K562 (cell line): ENCODE measurements around the gene PGGHG. TPM values are rescaled to one million over a fixed set of nuclear protein-coding genes. Genes with fewer than 3 reads are reported as not detected.

Source experiments
- CHCHD3 ChIP-seq: fragments of 250-450 bp; sonication (Bioruptor Pico); IDR thresholded peaks from 2 replicates; pipeline ENCODE4 v2.1.2; 2022; ENCODE audit warnings: mild to moderate bottlenecking
- ESRRB ChIP-seq: fragments of 250-450 bp; sonication (Bioruptor Pico); IDR thresholded peaks from 2 replicates; pipeline ENCODE4 v1.5.0; 2020; ENCODE audit warnings: mild to moderate bottlenecking, moderate library complexity, borderline replicate concordance
- GTF2F1 ChIP-seq: IDR thresholded peaks from 2 replicates; pipeline ENCODE4 v1.6.1; 2011; ENCODE audit warnings: low read depth, low read length, improper control_type of control experiment
- HES1 ChIP-seq: fragments of 450-650 bp; IDR thresholded peaks from 2 replicates; pipeline ENCODE4 v1.6.1; 2016; ENCODE audit warnings: low read depth, mild to moderate bottlenecking, moderate library complexity
- KDM1A ChIP-seq, 2 experiments: fragments of 450-650 bp; IDR thresholded peaks; 2 replicates each; pipeline ENCODE4 v1.6.1; 2016; ENCODE audit warnings: mild to moderate bottlenecking in 2 of 2
- MAFF ChIP-seq: IDR thresholded peaks from 2 replicates; pipeline ENCODE4 v1.6.1; 2012; ENCODE audit warnings: low read length, improper control_type of control experiment
- MLX ChIP-seq, 2 experiments: fragments of 450-650 bp in 1 of 2; sonication (generic) in 1 of 2; formaldehyde crosslinking; conservative IDR thresholded peaks; 2 replicates each; pipeline versions ENCODE4 v1.4.0 to v1.8.1; 2020 to 2022; ENCODE audit warnings: mild to moderate bottlenecking in 1 of 2, missing genetic modification reagents in 1 of 2
- NCOR1 ChIP-seq: fragments of 450-650 bp; IDR thresholded peaks from 2 replicates; pipeline ENCODE4 v1.6.1; 2016; ENCODE audit warnings: mild to moderate bottlenecking, moderate library complexity
- PCBP1 ChIP-seq: fragments of 200-400 bp; formaldehyde crosslinking; IDR thresholded peaks from 2 replicates; pipeline ENCODE4 v1.6.1; 2018; ENCODE audit warnings: mild to moderate bottlenecking, low read depth, low read length; ENCODE audit not compliant: poor library complexity, severe bottlenecking
- POLR2AphosphoS5 ChIP-seq: IDR thresholded peaks from 2 replicates; pipeline ENCODE4 v1.6.1; 2011; ENCODE audit warnings: mild to moderate bottlenecking, low read depth, low read length, moderate library complexity; ENCODE audit not compliant: control insufficient read depth, insufficient read depth
- RFX5 ChIP-seq: IDR thresholded peaks from 2 replicates; pipeline ENCODE4 v1.6.1; 2011; ENCODE audit warnings: low read depth, mild to moderate bottlenecking, improper control_type of control experiment, low read length
- SETDB1 ChIP-seq: IDR thresholded peaks from one replicate; pipeline ENCODE4 v1.6.1; 2012; ENCODE audit warnings: low read length, control low read depth, inconsistent platforms
- SMARCC2 ChIP-seq: fragments of 450-650 bp; IDR thresholded peaks from 2 replicates; pipeline ENCODE4 v1.6.1; 2017; ENCODE audit warnings: antibody characterized with exemption, moderate library complexity, mild to moderate bottlenecking, low read depth
- TAF7 ChIP-seq: fragments of 450-650 bp; IDR thresholded peaks from 2 replicates; pipeline ENCODE4 v1.6.1; 2016; ENCODE audit warnings: missing genetic modification characterization, missing compliant biosample characterization
- ZNF316 ChIP-seq: fragments of 450-650 bp; IDR thresholded peaks from 2 replicates; pipeline ENCODE4 v1.6.1; 2016
- ZNF449 ChIP-seq: fragments of 250-450 bp; sonication (Bioruptor Pico); IDR thresholded peaks from 2 replicates; pipeline ENCODE4 v1.8.0; 2022; ENCODE audit warnings: moderate library complexity, mild to moderate bottlenecking, inconsistent platforms
- ZNF77 ChIP-seq: fragments of 250-450 bp; sonication (Bioruptor Pico); IDR thresholded peaks from 2 replicates; pipeline ENCODE4 v1.5.0; 2020
- polyA plus RNA-seq, 8 experiments: library from polyadenylated mRNA; depleted of rRNA in 4 of 8; stranded (reverse) in 5 of 8; unstranded in 3 of 8; fragments of >200 nt; fragmentation: Nextera tagmentation in 2 of 8; fragmentation: Illumina TruSeq in 1 of 8; extraction: Ambion mirVana in 2 of 8; extraction: Trizol in 1 of 8; gene quantifications; 2 replicates each; pipeline versions ENCODE4 v1.2.1 to v1.2.3, GENCODE V29; 2011 to 2014; ENCODE audit warnings: inconsistent platforms in 1 of 8, missing spikeins in 1 of 8
- total RNA-seq, 7 experiments: library from RNA; depleted of rRNA in 6 of 7; stranded (reverse); fragments of >200 nt in 6 of 7; fragmentation: Illumina TruSeq in 2 of 7; extraction: Trizol in 2 of 7; gene quantifications; 2 replicates each; pipeline versions ENCODE4 v1.2.1 to v1.2.3, GENCODE V29; 2011 to 2021; ENCODE audit warnings: low replicate concordance in 1 of 7
- TF ChIP-seq, protein P1 (sequence below): fragments of 450-650 bp; IDR thresholded peaks from 2 replicates; pipeline ENCODE4 v1.6.1; 2017; ENCODE audit warnings: antibody characterized with exemption
- TF ChIP-seq, protein P2 (sequence below): fragments of 250-450 bp; sonication (Bioruptor Pico); IDR thresholded peaks from 2 replicates; pipeline ENCODE4 v1.8.0; 2022; ENCODE audit warnings: inconsistent platforms
- TF ChIP-seq, protein P3 (sequence below): fragments of 250-450 bp; sonication (Bioruptor Pico); IDR thresholded peaks from 2 replicates; pipeline ENCODE4 v1.8.0; 2021; ENCODE audit warnings: moderate library complexity, mild to moderate bottlenecking, inconsistent platforms
- TF ChIP-seq, protein P4 (sequence below): fragments of 250-450 bp; sonication (Bioruptor Pico); IDR thresholded peaks from 2 replicates; pipeline ENCODE4 v1.4.0; 2020

The PGGHG gene
- total and polyA plus RNA-seq, 9 of the 15 experiments (the other 6 are each of a cell fraction or from before 2014, with no cell fraction given), result 0.38 to 85.1 (median 18.1) TPM

- TF ChIP-seq ZNF449 (no peak), ZNF77 (CRISPR knock-in tag) (no peak), PCBP1 (no peak), MAFF (no peak), HES1 (no peak), NCOR1 (no peak), KDM1A (IDR thresholded peaks at IDR 0.05) (no peak), TAF7 (tag) (no peak), CHCHD3 (CRISPR knock-in tag) (no peak), POLR2AphosphoS5 (no peak), ESRRB (CRISPR knock-in tag) (no peak), GTF2F1 (no peak), SMARCC2 (peak; percentile 32; the same call in 1 of the 2 replicates), ZNF316 (no peak), SETDB1 (no peak), MLX (CRISPR knock-in tag; conservative IDR thresholded peaks at IDR 0.05) (no peak), RFX5 (no peak)
- TF ChIP-seq, protein P1, sequence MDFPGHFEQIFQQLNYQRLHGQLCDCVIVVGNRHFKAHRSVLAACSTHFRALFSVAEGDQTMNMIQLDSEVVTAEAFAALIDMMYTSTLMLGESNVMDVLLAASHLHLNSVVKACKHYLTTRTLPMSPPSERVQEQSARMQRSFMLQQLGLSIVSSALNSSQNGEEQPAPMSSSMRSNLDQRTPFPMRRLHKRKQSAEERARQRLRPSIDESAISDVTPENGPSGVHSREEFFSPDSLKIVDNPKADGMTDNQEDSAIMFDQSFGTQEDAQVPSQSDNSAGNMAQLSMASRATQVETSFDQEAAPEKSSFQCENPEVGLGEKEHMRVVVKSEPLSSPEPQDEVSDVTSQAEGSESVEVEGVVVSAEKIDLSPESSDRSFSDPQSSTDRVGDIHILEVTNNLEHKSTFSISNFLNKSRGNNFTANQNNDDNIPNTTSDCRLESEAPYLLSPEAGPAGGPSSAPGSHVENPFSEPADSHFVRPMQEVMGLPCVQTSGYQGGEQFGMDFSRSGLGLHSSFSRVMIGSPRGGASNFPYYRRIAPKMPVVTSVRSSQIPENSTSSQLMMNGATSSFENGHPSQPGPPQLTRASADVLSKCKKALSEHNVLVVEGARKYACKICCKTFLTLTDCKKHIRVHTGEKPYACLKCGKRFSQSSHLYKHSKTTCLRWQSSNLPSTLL, result no peak
- TF ChIP-seq, protein P2, sequence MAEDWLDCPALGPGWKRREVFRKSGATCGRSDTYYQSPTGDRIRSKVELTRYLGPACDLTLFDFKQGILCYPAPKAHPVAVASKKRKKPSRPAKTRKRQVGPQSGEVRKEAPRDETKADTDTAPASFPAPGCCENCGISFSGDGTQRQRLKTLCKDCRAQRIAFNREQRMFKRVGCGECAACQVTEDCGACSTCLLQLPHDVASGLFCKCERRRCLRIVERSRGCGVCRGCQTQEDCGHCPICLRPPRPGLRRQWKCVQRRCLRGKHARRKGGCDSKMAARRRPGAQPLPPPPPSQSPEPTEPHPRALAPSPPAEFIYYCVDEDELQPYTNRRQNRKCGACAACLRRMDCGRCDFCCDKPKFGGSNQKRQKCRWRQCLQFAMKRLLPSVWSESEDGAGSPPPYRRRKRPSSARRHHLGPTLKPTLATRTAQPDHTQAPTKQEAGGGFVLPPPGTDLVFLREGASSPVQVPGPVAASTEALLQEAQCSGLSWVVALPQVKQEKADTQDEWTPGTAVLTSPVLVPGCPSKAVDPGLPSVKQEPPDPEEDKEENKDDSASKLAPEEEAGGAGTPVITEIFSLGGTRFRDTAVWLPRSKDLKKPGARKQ, result no peak
- TF ChIP-seq, protein P3, sequence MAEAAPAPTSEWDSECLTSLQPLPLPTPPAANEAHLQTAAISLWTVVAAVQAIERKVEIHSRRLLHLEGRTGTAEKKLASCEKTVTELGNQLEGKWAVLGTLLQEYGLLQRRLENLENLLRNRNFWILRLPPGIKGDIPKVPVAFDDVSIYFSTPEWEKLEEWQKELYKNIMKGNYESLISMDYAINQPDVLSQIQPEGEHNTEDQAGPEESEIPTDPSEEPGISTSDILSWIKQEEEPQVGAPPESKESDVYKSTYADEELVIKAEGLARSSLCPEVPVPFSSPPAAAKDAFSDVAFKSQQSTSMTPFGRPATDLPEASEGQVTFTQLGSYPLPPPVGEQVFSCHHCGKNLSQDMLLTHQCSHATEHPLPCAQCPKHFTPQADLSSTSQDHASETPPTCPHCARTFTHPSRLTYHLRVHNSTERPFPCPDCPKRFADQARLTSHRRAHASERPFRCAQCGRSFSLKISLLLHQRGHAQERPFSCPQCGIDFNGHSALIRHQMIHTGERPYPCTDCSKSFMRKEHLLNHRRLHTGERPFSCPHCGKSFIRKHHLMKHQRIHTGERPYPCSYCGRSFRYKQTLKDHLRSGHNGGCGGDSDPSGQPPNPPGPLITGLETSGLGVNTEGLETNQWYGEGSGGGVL, result no peak
- TF ChIP-seq, protein P4, sequence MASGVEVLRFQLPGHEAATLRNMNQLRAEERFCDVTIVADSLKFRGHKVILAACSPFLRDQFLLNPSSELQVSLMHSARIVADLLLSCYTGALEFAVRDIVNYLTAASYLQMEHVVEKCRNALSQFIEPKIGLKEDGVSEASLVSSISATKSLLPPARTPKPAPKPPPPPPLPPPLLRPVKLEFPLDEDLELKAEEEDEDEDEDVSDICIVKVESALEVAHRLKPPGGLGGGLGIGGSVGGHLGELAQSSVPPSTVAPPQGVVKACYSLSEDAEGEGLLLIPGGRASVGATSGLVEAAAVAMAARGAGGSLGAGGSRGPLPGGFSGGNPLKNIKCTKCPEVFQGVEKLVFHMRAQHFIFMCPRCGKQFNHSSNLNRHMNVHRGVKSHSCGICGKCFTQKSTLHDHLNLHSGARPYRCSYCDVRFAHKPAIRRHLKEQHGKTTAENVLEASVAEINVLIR (CRISPR knock-in tag), result no peak
These were observed 40.9 kb downstream of the PGGHG start (continued) for GRCh38 chr11:329886-330253.
